WERI-Rb-1 (cell line): ENCODE results near the gene ANKRD24.
A peak's percentile ranks its signal among the peaks of the same experiment; 100 is the strongest.

Source experiments
- DNase-seq: peaks from one replicate; pipeline ENCODE4 v3.0.0-alpha.2; 2020
- H3K27ac ChIP-seq: fragments of 250-450 bp; sonication (Bioruptor Pico); 2 replicates; pipeline ENCODE4 v1.5.1; 2020; ENCODE audit warnings: mild to moderate bottlenecking, moderate library complexity
- H3K27me3 ChIP-seq: fragments of 250-450 bp; sonication (Bioruptor Pico); 2 replicates; pipeline ENCODE4 v1.5.1; 2021; ENCODE audit warnings: mild to moderate bottlenecking, low read depth, moderate library complexity; ENCODE audit not compliant: insufficient read depth, severe bottlenecking
- H3K36me3 ChIP-seq: fragments of 250-450 bp; sonication (Bioruptor Pico); 2 replicates; pipeline ENCODE4 v1.5.1; 2020; ENCODE audit warnings: mild to moderate bottlenecking, moderate library complexity
- H3K4me3 ChIP-seq: 2 replicates; pipeline ENCODE4 v1.5.1; 2011; ENCODE audit warnings: low read depth, mild to moderate bottlenecking, control low read depth, low read length
- H3K9me3 ChIP-seq: fragments of 250-450 bp; sonication (Bioruptor Pico); 2 replicates; pipeline ENCODE4 v1.5.1; 2021; ENCODE audit warnings: mild to moderate bottlenecking, moderate library complexity; ENCODE audit not compliant: severe bottlenecking
- CTCF ChIP-seq: IDR thresholded peaks from 2 replicates; pipeline ENCODE4 v1.5.1; 2011; ENCODE audit warnings: low read depth, mild to moderate bottlenecking, control low read depth, inconsistent platforms, low read length

Gene ANKRD24

DNA sequence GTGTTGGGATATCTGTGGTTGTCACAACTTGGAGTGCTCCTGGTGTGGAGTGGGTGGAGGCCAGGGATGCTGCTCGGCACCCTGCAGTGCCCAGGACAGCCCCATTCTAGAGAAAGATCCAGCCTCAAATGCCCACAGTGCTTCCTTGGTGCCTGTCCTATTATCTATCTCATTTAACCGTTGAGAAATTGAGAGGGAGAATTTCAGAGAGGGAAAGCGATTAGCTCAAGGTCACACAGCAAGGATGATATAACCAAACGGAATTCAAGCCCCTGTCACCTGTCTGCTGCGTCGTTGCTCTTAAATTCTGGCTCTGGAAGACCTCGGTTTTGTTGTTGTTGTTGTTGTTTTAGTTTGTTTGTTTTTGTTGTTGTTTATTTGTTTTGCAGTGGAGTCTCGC is 13.5 kb downstream of the ANKRD24 start:
- Histone ChIP-seq H3K9me3 (no peaks in the 10 kb centered on the region), H3K36me3 (no peaks in the 10 kb centered on the region), H3K27ac (no peak overlapping the region), H3K27me3 (peaks cover 5% of the 10 kb centered on the region), H3K4me3 (no peak overlapping the region)
- DNase-seq = no peak
- TF ChIP-seq CTCF = no peak

- Histone ChIP-seq H3K4me3 (no peak overlapping the region), H3K27ac (no peak overlapping the region), H3K9me3 (no peaks in the 10 kb centered on the region), H3K27me3 (peaks cover 5% of the 10 kb centered on the region), H3K36me3 (no peaks in the 10 kb centered on the region)
- DNase-seq = no peak
- TF ChIP-seq CTCF = no peak
Measured at GRCh38 chr19:4196587-4197148, 14.2 kb downstream of the ANKRD24 start.

DNA sequence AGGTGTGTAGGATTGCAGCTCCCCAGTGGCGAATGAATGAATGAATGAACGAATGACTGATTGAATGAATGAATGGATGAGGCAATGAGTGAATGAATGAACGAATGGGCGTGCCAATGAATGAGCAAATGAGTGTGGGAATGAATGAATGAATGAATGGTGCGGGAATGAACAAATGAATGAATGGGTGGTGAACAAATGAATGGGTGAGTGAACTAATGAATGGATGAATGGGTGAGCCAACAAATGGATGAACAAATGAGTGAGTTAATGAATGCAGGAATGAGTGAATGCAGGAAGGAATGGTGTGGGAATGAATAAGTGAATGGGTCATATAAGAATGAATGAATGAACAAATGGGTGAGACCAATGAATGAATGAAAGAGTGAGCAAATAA is 14.7 kb downstream of the ANKRD24 start:
- no peak for DNase-seq
- H3K27ac ChIP-seq = no peak overlapping the region
- no peak overlapping the region for H3K4me3 ChIP-seq
- no peak for TF ChIP-seq CTCF
- H3K9me3 ChIP-seq = no peaks in the 10 kb centered on the region
- H3K36me3 ChIP-seq = no peaks in the 10 kb centered on the region
- peaks cover 5% of the 10 kb centered on the region for H3K27me3 ChIP-seq

DNA sequence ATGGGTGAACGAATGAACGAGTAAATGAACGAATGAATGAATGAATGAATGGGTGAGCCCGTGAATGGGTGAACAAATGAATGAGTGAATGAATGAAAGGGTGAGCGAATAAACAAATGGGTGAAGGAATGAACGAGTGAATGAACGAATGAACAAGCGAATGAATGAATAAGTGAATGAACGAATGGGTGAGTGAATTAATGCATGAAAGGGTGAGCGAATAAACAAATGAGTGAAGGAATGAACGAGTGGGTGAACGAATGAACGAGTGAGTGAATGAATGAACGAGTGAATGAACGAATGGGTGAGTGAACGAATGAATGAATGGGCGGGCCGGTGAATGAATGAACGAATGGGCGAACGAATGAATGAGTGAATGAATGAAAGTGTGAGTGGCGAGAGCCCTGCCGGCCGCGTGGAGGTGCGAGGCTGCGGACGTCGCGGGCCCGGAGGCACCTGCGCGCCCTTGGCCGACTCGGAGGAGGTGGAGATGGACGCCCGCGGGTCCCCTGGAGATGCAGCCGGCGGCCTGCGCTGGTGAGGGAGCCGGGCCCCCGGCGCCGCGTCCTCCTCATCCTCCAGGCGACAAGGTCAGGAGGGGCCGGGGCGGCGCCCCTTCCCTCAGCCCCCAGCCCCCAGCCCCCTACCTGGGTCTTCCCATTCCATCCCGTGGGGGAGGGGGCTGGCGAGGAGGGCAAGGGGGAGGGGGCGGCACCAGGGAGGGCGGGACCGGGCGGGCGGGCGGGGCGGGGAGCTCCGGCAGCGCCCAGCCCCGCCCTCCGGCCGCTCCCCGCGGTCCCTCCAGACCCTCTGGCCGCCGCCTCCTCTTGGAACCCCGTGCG is 15.4 kb downstream of the ANKRD24 start:
- peak overlapping the region; percentile 39 for H3K4me3 ChIP-seq
- no peak for TF ChIP-seq CTCF
- peaks cover 5% of the 10 kb centered on the region for H3K27me3 ChIP-seq
- no peak overlapping the region for H3K27ac ChIP-seq
- H3K36me3 ChIP-seq = no peaks in the 10 kb centered on the region
- peak; percentile 31 for DNase-seq
- no peaks in the 10 kb centered on the region for H3K9me3 ChIP-seq

DNA sequence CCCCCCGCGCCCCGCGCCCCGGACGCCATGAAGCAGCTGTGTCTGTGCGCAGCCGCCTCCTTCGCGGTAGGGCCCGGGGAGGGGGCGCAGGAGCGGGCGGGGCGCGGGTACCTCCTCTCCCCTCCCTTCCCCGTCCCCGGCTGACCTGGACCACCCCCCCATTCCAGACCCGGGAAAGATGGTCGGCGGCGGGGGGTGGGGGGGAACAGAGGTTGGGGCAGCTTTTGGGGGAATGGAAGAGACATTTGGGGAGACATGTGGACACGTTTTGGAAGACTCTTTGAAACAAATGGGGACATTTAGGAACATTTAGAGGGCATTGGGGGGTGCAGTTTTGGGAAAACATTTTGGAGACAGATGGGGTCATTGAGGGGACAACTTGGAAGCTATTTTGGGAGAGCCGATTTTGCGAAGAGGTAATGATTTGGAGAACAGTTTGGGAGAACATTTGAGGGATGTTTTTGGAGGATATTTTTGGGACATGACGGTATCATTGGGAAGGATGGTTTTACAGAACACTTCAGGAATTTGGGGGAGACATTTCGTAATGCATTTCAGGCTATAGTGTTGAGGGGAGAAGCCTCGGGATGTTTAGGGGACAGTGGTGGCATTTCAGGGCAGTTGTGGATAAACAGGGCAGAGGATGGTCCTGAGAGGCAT is 16.1 kb downstream of the ANKRD24 start:
- Histone ChIP-seq H3K27me3 (peaks cover 5% of the 10 kb centered on the region), H3K4me3 (peak overlapping the region; percentile 39), H3K36me3 (no peaks in the 10 kb centered on the region)

More for the DNA sequence above, 16.1 kb downstream of the ANKRD24 start:
- H3K9me3 ChIP-seq = no peaks in the 10 kb centered on the region
- TF ChIP-seq CTCF = no peak
- DNase-seq = no peak
- no peak overlapping the region for H3K27ac ChIP-seq
